BLaER1 (cell line): ENCODE measurements around the gene NME9.
A peak's percentile ranks its signal among the peaks of the same experiment; 100 is the strongest.

ENCODE experiments used
- H3K27ac ChIP-seq: shearing (Covaris generic); formaldehyde crosslinking; 2 replicates; pipeline ENCODE4 v1.8.1; 2022
- H3K27me3 ChIP-seq: shearing (Covaris generic); formaldehyde crosslinking; 2 replicates; pipeline ENCODE4 v1.8.1; 2022
- H3K36me3 ChIP-seq: shearing (Covaris generic); formaldehyde crosslinking; 2 replicates; pipeline ENCODE4 v1.8.1; 2022
- H3K4me1 ChIP-seq: shearing (Covaris generic); formaldehyde crosslinking; 2 replicates; pipeline ENCODE4 v1.8.1; 2022
- H3K4me2 ChIP-seq: shearing (Covaris generic); formaldehyde crosslinking; 2 replicates; pipeline ENCODE4 v1.8.1; 2022
- H3K4me3 ChIP-seq: shearing (Covaris generic); formaldehyde crosslinking; 2 replicates; pipeline ENCODE4 v1.8.1; 2022
- H3K9ac ChIP-seq: shearing (Covaris generic); formaldehyde crosslinking; 2 replicates; pipeline ENCODE4 v1.8.1; 2022
- H3K9me3 ChIP-seq: shearing (Covaris generic); formaldehyde crosslinking; 2 replicates; pipeline ENCODE4 v1.8.1; 2022
- H4K20me1 ChIP-seq: shearing (Covaris generic); formaldehyde crosslinking; 2 replicates; pipeline ENCODE4 v1.8.1; 2022
- Cebpa-rat ChIP-seq: shearing (Covaris generic); IDR thresholded peaks from 2 replicates; pipeline ENCODE4 v1.8.1; 2022

The NME9 gene

GRCh38 chr3:138334608-138335007 is 5.0 kb upstream of the NME9 start:
- no peak overlapping the region for H3K4me2 ChIP-seq
- no peaks in the 10 kb centered on the region for H3K9me3 ChIP-seq
- H3K27ac ChIP-seq, result no peak overlapping the region
- H3K36me3 ChIP-seq, result no peaks in the 10 kb centered on the region
- no peak overlapping the region for H3K9ac ChIP-seq
- H4K20me1 ChIP-seq, result no peaks in the 10 kb centered on the region
- no peak for TF ChIP-seq Cebpa-rat
- no peak overlapping the region for H3K4me3 ChIP-seq
- no peaks in the 10 kb centered on the region for H3K27me3 ChIP-seq
- H3K4me1 ChIP-seq, result peaks cover 1% of the 10 kb centered on the region; the same call in 1 of the 2 replicates

GRCh38 chr3:138332472-138333073 is 2.9 kb upstream of the NME9 start:
- H3K9ac ChIP-seq, result no peak overlapping the region
- H3K4me2 ChIP-seq, result no peak overlapping the region
- no peak overlapping the region for H3K4me3 ChIP-seq
- H4K20me1 ChIP-seq, result no peaks in the 10 kb centered on the region
- TF ChIP-seq Cebpa-rat, result no peak
- H3K27ac ChIP-seq, result no peak overlapping the region
- H3K9me3 ChIP-seq, result no peaks in the 10 kb centered on the region
- peaks cover 15% of the 10 kb centered on the region for H3K4me1 ChIP-seq
- no peaks in the 10 kb centered on the region for H3K36me3 ChIP-seq
- no peaks in the 10 kb centered on the region for H3K27me3 ChIP-seq

- H3K4me3 ChIP-seq, result no peak overlapping the region
- no peak overlapping the region for H3K9ac ChIP-seq
- H4K20me1 ChIP-seq, result no peaks in the 10 kb centered on the region
- no peaks in the 10 kb centered on the region for H3K27me3 ChIP-seq
- H3K4me2 ChIP-seq, result no peak overlapping the region
- H3K9me3 ChIP-seq, result no peaks in the 10 kb centered on the region
- TF ChIP-seq Cebpa-rat, result no peak
- H3K27ac ChIP-seq, result no peak overlapping the region
- no peaks in the 10 kb centered on the region for H3K36me3 ChIP-seq
- peaks cover 15% of the 10 kb centered on the region for H3K4me1 ChIP-seq
Measured at GRCh38 chr3:138331143-138331894, 1.7 kb upstream of the NME9 start.

- H3K4me3 ChIP-seq, result peak overlapping the region; percentile 73
- peak overlapping the region; percentile 98 for H3K4me2 ChIP-seq
- H3K27me3 ChIP-seq, result no peaks in the 10 kb centered on the region
- no peaks in the 10 kb centered on the region for H3K9me3 ChIP-seq
- peaks cover 15% of the 10 kb centered on the region for H3K4me1 ChIP-seq
- no peak overlapping the region for H3K27ac ChIP-seq
- no peak overlapping the region for H3K9ac ChIP-seq
- H3K36me3 ChIP-seq, result no peaks in the 10 kb centered on the region
- H4K20me1 ChIP-seq, result no peaks in the 10 kb centered on the region
- TF ChIP-seq Cebpa-rat, result no peak
Measured at GRCh38 chr3:138329984-138330293, 288 bp upstream of the NME9 start.

- no peak overlapping the region for H3K9ac ChIP-seq
- no peaks in the 10 kb centered on the region for H3K9me3 ChIP-seq
- H3K27me3 ChIP-seq, result no peaks in the 10 kb centered on the region
- H3K36me3 ChIP-seq, result no peaks in the 10 kb centered on the region
- no peak overlapping the region for H3K27ac ChIP-seq
- H3K4me1 ChIP-seq, result peaks cover 15% of the 10 kb centered on the region
- no peaks in the 10 kb centered on the region for H4K20me1 ChIP-seq
- H3K4me3 ChIP-seq, result peak overlapping the region; percentile 73; the same call in 1 of the 2 replicates
- peak overlapping the region; percentile 98 for H3K4me2 ChIP-seq
- TF ChIP-seq Cebpa-rat, result no peak
Measured at GRCh38 chr3:138328341-138328740, 1.3 kb downstream of the NME9 start.

GRCh38 chr3:138327831-138328230 is 1.8 kb downstream of the NME9 start:
- H3K9ac ChIP-seq, result no peak overlapping the region
- no peak for TF ChIP-seq Cebpa-rat
- H3K27me3 ChIP-seq, result no peaks in the 10 kb centered on the region
- H3K27ac ChIP-seq, result no peak overlapping the region
- H3K9me3 ChIP-seq, result no peaks in the 10 kb centered on the region
- H3K4me1 ChIP-seq, result peaks cover 15% of the 10 kb centered on the region
- H3K4me3 ChIP-seq, result no peak overlapping the region
- no peaks in the 10 kb centered on the region for H4K20me1 ChIP-seq
- H3K4me2 ChIP-seq, result no peak overlapping the region
- no peaks in the 10 kb centered on the region for H3K36me3 ChIP-seq

GRCh38 chr3:138326866-138327595 is 2.6 kb downstream of the NME9 start:
- no peaks in the 10 kb centered on the region for H3K9me3 ChIP-seq
- no peak for TF ChIP-seq Cebpa-rat
- H4K20me1 ChIP-seq, result no peaks in the 10 kb centered on the region
- peaks cover 15% of the 10 kb centered on the region for H3K4me1 ChIP-seq
- no peaks in the 10 kb centered on the region for H3K27me3 ChIP-seq
- H3K4me2 ChIP-seq, result no peak overlapping the region
- no peaks in the 10 kb centered on the region for H3K36me3 ChIP-seq
- H3K9ac ChIP-seq, result no peak overlapping the region
- H3K27ac ChIP-seq, result no peak overlapping the region
- H3K4me3 ChIP-seq, result no peak overlapping the region

- H3K9ac ChIP-seq, result no peak overlapping the region
- no peaks in the 10 kb centered on the region for H3K27me3 ChIP-seq
- no peak overlapping the region for H3K4me2 ChIP-seq
- no peaks in the 10 kb centered on the region for H3K36me3 ChIP-seq
- H3K9me3 ChIP-seq, result no peaks in the 10 kb centered on the region
- no peaks in the 10 kb centered on the region for H4K20me1 ChIP-seq
- H3K27ac ChIP-seq, result no peak overlapping the region
- H3K4me3 ChIP-seq, result no peak overlapping the region
- TF ChIP-seq Cebpa-rat, result no peak
- peaks cover 15% of the 10 kb centered on the region for H3K4me1 ChIP-seq
Measured at GRCh38 chr3:138325990-138326389, 3.7 kb downstream of the NME9 start.

GRCh38 chr3:138323971-138324370 is 5.7 kb downstream of the NME9 start:
- H3K9me3 ChIP-seq, result no peaks in the 10 kb centered on the region
- H4K20me1 ChIP-seq, result no peaks in the 10 kb centered on the region
- H3K4me2 ChIP-seq, result no peak overlapping the region
- H3K27ac ChIP-seq, result no peak overlapping the region
- H3K27me3 ChIP-seq, result no peaks in the 10 kb centered on the region
- peaks cover 8% of the 10 kb centered on the region for H3K4me1 ChIP-seq
- no peak overlapping the region for H3K9ac ChIP-seq
- no peak for TF ChIP-seq Cebpa-rat
- H3K4me3 ChIP-seq, result no peak overlapping the region
- H3K36me3 ChIP-seq, result no peaks in the 10 kb centered on the region

- Histone ChIP-seq H3K4me1 (no peaks in the 10 kb centered on the region), H3K4me3 (no peak overlapping the region), H3K27ac (no peak overlapping the region), H3K4me2 (no peak overlapping the region), H3K9me3 (no peaks in the 10 kb centered on the region), H3K36me3 (no peaks in the 10 kb centered on the region), H3K27me3 (no peaks in the 10 kb centered on the region), H3K9ac (no peak overlapping the region), H4K20me1 (no peaks in the 10 kb centered on the region)
- no peak for TF ChIP-seq Cebpa-rat
Measured at GRCh38 chr3:138317687-138318086, 12.0 kb downstream of the NME9 start.
